ENCODE data around the gene TNP2.
A peak's percentile ranks its signal among the peaks of the same experiment; 100 is the strongest.

Gene TNP2

DNA sequence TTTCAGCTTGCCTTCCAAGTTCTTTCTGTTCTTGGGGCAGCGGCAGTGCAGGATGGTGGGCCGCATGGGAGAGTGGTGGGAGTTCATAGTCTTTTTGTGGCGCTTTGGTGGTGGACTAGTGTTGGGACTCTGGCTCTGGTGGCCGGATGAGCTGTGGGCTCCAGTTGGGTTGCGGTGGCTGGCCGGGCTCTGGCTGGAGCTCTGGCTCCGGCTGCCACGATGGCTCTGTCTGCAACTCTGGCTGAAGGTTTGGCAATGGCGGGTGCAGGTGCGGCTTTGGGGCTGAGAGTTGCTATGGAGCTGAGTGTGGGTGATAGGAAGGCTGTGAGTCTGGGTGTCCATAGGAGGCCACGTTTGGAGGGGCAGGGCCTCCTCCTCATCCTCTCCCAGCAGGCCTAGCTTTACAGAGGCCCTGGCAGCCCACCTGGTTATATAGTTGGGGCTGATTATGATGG, at the start of gene TNP2:
TSS of gene TNP2 (minus strand) at position 405 of the 455 bp plus-strand sequence. CDS start at position 342, 63 bp downstream.
- DNase-seq: no peak

DNA sequence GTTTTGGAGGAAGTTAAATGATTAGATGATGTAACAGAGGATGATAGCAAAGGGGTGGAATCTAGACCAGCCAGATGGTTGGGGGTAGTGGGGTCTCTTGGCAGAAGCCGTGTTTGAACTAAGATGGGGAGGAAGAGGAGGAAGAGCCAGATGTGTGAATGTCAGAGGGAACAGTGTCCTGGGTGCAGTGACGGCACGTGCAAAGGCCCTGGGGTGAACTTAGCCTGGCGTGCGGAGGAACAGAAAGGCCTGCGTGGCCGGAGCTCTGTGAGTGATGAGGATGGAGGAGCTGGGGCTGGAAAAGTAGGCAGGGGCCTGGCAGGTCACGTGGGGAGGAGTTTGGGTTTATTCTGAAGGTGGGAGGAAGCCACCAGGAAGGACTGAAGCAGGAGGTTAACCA, 49.7 kb upstream of the TNP2 start:
- no peak for DNase-seq

DNA sequence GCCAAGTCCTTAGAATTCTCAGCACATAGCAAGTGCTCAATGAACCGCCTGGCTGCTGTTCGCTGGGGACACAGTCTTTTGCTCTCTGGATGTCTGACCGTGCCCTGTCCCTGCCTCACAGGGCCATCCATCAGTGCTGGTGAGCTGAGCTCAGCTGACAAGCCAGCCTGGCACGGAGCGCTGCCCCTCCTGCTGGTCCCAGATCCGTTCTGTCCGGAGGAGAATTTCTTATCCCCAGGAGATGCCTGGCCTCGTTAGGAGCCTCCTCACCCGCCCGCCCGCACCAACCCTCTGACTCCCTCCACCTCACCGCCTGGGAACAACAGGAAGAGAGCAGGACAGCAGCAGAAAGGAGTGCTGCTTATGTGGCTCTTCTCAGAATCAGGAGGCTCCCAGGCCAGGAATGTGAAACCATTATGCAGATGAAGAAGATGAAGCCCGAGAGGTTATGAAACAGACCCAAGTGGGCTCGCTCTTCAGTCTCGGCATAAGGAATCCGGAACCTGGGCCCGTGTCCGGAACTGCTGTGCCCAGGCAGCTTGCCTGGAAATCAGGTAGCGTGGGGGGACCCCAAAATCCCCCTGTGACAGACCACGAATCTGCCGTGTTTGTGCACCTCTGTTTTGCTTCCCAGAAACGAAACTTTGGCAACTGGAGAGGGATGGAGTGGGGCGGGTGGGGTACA, 47.3 kb upstream of the TNP2 start:
- DNase-seq: no peak

DNA sequence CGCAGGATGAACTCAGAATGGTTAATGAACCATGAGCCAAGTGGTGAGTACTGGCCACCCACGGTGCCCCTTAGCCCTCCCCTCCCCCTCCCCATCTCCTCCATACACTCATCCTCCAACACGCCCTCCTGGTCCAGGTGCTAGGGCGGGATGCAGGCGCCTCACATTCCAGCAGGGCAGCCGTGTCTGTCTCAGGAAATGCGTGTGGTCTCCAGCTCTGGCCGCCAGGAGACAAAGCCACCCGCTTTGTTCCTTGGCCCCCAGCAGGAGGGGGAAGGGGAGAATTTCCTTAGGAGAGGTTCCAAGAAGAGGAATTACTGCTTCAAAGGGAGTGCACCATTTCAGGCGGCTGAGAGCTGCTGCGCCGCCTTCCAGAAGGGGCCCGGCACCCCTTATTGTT, 46.4 kb upstream of the TNP2 start:
- DNase-seq: peak; percentile 38

DNA sequence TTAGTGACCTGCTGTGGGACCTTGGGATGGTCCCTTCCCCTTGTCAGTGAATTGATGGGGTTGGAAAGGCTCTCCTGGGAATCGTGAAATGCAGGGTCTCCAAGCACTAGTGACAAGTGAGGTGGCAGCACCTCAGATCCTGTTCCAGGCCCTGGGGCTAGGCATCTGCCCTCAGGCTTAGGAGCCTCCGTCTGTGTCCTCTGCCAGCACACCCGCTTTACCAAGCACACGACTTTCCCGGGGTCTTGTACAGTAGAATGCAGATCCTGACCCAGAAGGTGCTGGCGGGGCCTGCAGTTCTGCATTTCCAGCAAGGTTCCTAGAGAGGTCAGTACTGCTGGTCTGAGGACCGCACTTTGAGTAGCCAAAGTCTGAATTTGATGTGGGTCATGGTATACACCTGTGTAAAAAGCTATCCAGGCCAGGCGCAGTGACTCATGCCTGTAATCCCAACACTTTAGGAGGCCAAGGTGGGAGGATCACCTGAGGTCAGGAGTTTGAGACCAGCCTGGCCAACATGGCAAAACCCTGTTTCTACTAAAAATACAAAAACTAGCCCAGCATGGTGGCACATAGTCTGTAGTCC, 45.3 kb upstream of the TNP2 start:
- DNase-seq: no peak

DNA sequence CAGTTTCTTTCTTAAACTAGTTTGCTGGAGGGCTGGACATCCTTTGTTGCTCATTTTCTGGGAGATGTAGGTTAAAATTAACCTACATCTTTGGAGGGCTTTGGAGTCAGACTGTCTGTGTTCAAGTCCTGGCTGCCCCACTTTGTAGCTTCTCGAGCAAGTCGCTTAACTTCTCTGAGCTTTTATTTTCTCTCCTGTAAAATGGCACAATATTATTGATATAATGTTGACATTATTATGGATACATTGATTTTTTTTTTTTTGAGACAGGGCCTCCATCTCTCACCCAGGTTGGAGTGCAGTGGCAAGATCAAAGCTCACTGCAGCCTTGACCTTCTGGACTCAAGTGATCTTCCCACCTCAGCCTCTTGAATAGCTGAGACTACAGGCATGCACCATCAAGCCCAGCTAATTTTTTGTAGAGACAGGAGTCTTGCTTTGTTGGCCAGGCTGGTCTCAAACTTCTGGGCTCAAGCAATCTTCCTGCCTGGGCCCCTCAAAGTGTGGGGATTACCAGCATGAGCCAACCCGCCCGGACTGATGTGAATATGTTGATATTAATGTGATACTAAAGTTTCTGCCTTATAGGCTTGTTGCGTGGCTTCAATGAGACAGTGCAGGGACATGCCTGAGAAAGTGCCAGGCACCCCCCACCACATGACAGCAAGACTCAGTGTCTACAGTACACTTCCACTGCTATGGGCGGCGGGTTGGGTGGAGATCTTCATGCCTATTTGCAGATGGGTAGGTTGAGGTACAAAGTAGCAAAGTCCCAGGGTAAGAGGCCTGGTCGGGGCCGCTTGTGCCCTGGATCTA, 44.6 kb upstream of the TNP2 start:
- DNase-seq: no peak

DNA sequence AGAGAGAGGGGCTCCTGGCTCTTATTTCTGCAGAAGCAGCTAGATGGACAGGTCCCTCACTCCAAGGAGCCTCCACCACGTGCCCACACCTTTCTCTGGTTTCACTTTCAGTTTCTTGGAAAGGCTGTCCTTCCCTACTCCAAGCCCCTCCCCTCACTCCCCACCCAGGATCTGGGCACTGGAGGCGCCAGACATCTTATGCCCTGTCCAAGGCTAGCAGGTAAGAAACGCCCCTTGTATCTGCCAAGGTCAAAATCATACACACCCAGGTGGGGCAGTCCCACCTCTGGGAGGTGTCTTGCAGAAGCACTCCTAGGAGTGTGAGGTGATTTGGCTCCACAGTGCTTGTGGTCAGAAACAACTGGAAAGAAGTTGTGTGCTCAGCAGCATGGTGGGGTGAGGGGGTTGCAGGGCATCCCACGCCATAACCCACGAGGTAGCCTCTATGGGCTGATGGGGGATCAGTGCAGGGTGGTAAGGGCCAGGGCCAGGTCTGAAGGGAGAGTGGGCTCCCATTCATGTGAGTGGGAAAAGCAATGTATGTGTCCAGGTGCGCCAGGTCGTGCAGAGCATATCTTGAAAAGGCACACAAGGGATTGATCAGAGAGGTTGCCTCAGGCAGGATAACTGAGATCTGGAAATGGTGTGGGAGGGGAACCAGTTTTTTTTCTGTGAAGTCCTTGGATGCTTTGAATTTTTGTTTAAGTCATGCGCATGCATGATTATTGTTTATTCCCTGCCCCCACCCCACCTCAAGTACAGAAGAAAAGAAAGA, 43.8 kb upstream of the TNP2 start:
- no peak for DNase-seq

DNA sequence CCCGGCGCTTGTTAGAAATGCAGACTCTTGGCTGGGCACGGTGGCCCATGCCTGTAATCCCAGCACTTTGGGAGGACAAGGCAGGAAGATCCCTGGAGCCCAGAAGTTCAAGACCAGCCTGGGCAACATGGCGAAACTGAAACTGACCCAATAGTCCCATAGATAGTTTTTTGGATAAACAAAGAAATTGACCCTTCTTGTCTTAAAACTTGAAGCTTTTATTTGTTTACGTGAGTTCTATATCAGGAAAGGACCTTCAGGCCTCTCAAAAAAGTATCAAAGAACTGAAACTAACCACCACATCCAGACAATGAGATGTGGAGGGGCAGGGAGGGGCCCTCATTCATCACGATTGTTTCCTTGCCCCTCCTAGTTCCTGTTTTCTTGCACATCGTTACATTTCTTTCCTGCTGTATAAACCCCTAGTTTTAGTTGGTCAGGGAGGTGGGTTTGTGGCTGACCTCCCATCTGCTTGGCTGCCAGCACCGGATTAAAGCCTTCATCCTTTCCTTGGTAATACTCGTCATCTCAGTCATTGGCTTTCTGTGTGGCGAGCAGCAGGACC, 42.0 kb upstream of the TNP2 start:
- DNase-seq: no peak

DNA sequence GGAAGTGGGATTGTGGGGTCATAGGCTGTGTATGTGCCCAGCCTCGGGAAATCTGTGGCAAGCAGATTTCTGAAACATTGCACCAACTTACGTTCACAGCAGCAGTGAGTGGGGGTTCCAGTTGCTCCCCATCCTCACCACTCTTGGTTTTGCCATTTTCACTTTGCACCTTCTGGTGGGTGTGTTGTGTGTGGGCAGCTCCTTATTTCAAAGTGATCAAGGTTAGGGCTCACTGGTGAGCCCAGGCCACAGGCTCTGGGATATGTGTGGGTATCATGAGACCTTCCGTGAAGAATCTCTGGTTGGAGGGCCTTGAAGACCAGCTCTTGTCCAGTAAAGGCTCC, 41.5 kb upstream of the TNP2 start:
- DNase-seq: no peak

DNA sequence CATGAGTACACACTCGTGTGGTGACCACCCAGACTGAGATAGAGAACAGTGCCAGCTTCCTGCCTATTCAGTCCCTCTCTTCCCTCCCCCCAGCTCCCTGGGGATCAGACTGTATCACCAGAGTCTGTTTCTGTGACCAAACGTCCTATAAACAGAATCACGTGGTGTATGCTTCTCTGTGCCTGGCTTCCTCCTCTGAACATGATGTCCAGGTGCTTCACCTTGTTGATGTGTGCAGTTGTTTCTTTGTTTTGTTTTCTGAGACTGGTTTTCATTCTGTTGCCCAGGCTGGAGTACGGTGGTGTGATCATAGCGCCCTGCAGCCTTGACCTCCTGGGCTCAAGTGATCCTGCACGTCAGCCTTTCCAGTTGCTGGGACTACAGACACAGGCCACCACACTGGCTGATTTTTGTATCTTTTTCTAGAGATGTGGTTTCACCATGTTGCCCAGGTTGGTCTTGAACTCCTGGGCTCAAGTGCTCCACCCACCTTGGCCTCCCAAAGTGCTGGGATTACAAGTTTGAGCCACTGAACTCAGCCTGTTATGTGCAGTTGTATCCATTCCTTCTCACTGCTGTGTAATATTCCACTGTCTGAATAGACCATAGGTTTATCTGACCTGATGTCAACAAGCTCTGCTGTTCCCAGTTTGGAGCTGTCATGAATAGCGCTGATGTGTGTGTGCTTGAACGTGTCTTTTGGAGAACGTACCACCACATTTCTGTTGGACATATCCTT, 40.9 kb upstream of the TNP2 start:
- no peak for DNase-seq

DNA sequence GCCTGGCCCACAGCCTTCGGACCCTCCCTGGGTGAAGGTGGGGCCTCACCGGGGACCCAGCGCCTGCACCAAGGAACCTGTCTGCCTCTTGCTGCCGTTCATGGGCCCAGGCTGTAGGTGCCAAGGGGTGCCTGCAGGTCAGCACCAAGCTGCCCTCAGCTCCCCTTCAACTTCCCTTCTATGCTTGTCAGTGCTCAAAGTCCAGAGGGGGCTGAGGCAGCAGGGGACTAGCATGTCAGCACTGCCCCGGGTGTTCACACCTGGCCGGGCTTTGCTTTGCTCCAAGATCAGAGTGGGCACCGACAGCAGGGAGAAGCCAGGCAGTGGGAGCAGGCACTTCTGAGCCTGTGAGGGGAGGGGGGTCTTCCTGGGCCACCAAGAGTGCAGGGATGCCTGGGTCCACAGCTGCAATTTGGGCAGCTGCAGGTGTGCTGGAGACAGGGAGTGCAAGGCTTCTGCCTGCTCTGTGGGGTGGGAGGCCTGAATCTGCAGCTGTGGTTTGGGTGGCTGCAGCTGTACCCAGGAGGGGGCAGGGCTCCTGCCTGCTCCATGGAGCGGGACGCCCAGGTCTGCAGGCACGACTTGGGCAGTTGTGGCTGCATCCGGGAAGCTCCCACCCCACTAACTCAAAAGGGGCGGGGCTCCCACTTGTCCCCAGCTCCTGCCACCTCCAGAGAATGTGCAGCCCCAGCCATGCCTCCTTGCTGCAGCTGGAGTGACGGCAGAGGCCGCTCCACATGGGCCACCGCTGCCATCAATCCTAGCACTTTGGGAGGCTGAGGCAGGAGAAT, 39.6 kb upstream of the TNP2 start:
- no peak for DNase-seq

DNA sequence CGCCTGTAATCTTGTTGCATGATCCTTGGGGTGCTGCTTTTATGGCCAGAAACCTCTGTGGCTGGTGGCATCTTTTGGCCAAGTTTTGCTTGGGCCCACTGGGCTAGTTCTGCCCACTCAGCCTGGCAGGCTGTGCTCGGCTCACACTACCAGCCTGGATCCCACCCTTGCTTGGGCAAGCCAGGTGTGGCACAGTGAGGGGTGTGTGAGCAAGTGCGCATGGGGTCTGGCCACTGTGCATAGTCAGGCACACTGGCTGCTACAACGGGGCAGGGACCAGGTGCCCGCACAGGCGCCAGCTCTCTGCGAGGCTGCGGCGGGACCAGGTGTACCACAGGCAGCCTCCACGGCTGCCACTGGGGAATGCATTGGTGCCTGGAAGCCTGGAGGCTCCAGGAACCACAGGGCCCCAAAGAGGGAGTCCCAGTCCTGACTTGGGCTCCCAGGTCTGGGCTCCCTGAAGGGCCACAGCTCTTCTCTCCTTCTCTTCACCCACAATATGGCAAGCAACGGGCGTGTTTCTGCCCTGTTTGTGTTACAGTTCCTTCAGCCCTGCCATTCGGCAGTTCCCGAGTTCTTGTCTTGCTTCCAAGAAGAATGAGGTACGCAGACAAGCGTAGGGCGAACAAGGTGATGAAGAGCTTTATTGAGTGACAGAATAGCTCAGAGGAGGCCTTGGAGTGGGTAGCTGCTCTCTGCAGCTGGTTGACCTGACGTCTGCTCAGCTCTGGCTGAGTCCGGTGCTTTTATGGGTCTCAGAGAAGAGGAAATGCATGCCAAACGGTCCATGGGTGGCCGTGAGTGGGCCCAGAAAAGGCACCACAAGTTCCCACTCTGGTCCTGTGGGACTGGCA, 38.7 kb upstream of the TNP2 start:
- DNase-seq: no peak

DNA sequence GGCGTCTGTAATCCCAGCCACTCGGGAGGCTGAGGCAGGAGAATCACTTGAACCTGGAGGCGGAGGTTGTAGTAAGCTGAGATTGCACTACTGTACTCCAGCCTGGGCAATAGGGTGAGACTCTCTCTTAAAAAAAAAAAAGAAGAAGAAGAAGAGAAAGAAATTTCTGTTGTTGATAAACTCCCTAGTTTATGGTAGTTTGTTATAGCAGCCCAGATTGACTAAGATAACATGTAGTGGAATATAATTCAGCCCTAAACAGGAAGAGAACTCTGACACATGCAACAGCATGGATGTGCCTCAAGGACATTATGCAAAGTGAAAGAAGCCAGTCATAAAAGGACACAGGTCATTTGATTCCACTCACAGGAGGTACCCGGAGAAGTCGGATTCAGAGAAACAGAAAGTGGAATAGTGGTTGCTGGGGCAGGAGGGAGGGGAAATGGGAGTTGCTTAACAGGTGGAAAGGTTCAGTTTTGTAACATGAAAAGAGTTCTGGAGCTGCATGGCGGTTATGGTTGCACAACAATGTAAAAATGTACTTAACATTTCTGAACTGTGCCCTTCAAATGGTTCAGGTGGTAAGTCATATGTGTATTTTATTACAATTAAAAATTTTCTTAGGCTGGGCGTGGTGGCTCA, 38.0 kb upstream of the TNP2 start:
- DNase-seq: no peak

DNA sequence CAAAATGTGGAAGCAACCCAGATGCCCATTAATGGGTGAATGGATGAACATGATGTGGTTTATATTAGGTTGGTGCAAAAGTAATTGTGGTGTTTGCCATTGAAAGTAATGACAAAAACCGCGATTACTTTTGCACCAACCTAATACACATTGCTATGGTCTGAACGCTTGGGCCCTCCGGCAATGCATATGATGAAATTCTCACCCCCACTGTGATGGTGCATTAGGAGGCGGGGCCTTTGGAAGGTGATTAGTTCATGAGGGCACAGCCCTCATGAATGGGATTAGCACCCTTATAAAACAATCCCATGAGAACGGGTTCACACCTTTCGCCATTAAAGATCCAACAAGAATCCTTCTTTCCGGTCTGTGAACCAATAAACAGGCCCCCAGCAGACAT, 37.3 kb upstream of the TNP2 start:
- DNase-seq: no peak

DNA sequence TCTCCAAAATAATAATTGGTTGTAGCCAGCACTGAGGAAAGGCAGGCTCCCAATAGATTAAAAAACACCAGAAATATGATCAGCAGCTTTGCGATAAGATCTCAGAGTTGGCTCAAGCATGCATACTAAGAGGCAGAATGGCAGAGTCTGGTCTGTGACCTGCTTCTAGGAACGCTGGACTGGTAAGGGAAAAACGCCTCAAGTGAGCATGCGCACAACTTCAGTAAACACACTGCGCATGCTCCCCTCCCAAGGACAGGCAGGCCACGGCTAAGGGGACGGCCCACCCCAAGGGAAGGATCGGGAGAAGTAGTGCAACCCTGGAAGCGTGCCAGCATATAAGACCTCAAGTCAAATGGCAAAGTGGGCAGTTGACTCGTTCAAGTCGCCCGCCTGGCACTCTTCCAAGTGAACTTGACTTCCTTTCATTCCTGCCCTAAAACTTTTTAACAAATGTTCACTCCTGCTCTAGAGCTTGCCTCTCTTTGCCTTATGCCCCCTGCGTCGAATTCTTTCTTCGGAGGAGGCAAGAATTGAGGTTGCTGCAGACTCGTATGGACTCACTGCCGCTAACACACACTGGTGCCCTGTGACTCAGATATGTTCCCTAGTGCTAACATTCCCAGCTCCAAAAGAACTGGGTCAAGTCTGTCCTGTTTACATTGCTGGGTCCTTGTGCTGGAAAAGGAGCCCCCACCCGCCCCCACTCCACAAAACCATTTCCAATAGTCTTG, 34.4 kb upstream of the TNP2 start:
- DNase-seq: no peak

DNA sequence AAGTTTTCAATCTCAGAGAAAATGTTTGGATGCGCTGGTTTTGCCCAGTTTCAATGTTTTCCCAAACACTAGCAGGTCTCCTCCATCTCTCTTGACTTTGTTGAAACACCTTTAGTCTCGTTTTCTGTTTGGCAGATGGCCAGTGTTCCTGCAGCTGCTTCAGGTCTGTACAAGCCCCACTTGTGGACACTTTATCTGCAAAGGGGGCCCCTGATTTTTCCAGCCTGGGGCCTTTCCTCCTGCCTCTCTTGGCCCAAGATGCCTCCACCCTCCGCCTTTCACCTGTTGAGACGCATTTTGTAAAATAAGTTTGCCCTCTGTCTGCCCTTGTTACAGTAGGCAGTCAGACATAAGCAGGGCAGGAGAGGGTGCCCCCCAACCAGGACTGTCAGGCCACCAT, 33.9 kb upstream of the TNP2 start:
- no peak for DNase-seq

DNA sequence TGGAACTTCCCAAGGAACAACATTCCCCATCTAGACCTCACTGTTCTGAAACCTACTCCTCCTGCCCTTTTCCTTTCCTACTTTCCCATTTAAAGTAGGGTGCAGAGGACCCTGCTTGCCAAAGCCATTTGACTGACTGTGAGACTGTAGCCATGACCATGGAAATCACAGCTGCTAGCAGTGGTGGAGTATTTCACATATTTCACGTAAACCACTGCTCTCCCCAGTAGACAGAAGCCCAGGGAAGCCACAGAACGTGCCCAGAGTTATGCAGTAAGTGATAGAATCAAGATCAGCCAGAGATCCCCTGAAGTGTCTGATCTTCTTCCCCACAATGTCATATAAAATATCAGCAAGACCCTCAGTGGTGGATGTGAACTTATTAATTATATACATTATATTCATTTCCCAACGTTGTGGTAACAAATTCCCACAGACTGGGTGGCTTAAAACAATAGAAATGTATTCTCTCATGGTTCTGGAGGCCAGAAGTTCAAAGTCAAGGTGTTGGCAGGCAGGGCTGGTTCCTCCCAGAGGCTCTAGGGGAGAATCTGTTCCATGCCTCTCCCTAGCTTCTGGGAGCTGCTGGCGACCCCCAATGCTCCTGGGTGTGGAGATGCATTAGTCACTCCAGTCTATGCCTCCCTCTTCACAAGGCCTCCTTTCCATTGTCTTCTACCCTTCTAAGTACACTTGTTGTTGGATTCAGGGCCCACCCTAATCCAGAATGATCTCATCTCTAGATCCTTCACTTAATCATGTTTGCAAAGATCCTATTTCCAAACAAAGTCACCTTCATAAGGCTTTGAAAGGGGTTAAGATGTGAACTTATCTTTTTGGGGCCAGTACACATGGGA, 32.7 kb upstream of the TNP2 start:
- no peak for DNase-seq

DNA sequence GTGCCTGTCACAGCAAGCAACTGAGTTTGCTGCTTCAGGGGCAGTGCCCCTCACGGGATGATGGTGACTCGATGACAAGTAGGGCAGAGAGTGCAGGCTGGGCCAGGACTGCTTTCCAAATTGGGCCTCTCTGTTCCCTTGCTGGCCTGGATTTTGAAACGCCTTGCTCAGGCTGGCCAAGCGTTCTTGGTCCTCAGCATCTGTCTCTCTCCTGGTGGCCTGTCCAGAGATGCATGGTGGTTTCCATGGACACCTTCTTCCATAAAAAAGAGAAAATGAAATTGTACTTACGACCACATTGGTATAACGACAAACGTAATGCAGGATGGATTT, 31.4 kb upstream of the TNP2 start:
- no peak for DNase-seq
